Astrocyte (in vitro differentiated cells and primary cell): ENCODE results near the gene MAPKAPK2. TPM values are rescaled to one million over a fixed set of nuclear protein-coding genes. Genes with fewer than 3 reads are reported as not detected.

Source experiments
- DNase-seq: peaks from one replicate; pipeline ENCODE4 v3.0.0-alpha.2; 2010; ENCODE audit warnings: low read depth
- FAIRE-seq: peaks from 2 replicates; lab custom pipeline; 2011; peaks lifted over from hg19 to GRCh38; lab: Jason Lieb, UNC
- H2AFZ ChIP-seq: 2 replicates; pipeline ENCODE4 v1.6.0; 2012; ENCODE audit warnings: low read depth, low read length, inconsistent platforms
- H3K27ac ChIP-seq: 2 replicates; pipeline ENCODE4 v1.5.1; 2011; ENCODE audit warnings: low read depth, low read length, inconsistent platforms
- H3K27me3 ChIP-seq: 2 replicates; pipeline ENCODE4 v1.6.0; 2011; ENCODE audit warnings: low read length, inconsistent platforms; ENCODE audit not compliant: insufficient read depth
- H3K36me3 ChIP-seq: 2 replicates; pipeline ENCODE4 v1.5.1; 2011; ENCODE audit warnings: low read length, inconsistent platforms; ENCODE audit not compliant: insufficient read depth
- H3K4me1 ChIP-seq: 2 replicates; pipeline ENCODE4 v1.5.1; 2011; ENCODE audit warnings: low read length, inconsistent platforms; ENCODE audit not compliant: insufficient read depth
- H3K4me2 ChIP-seq: 2 replicates; pipeline ENCODE4 v1.6.0; 2012; ENCODE audit warnings: low read length, inconsistent platforms
- H3K4me3 ChIP-seq: 2 replicates; pipeline ENCODE4 v1.5.1; 2011; ENCODE audit warnings: low read depth, mild to moderate bottlenecking, low read length, inconsistent platforms; ENCODE audit not compliant: insufficient read depth
- H3K79me2 ChIP-seq: 2 replicates; pipeline ENCODE4 v1.6.0; 2012; ENCODE audit warnings: mild to moderate bottlenecking, low read length, inconsistent platforms; ENCODE audit not compliant: insufficient read depth
- H3K9ac ChIP-seq: 2 replicates; pipeline ENCODE4 v1.6.0; 2012; ENCODE audit warnings: mild to moderate bottlenecking, low read length, inconsistent platforms
- H3K9me3 ChIP-seq: 2 replicates; pipeline ENCODE4 v1.5.1; 2012; ENCODE audit warnings: low read depth, mild to moderate bottlenecking, low read length, inconsistent platforms; ENCODE audit not compliant: insufficient read depth
- H4K20me1 ChIP-seq: 2 replicates; pipeline ENCODE4 v1.6.0; 2012; ENCODE audit warnings: low read length, inconsistent platforms; ENCODE audit not compliant: insufficient read depth
- H3K27ac Mint-ChIP-seq: one replicate; pipeline ENCODE4 v1.8.0; 2021; ENCODE audit warnings: mild to moderate bottlenecking, mixed read lengths; ENCODE audit not compliant: unreplicated experiment
- H3K27me3 Mint-ChIP-seq: one replicate; pipeline ENCODE4 v1.8.0; 2021; ENCODE audit warnings: low read depth, mixed read lengths; ENCODE audit not compliant: unreplicated experiment
- H3K36me3 Mint-ChIP-seq: one replicate; pipeline ENCODE4 v1.8.0; 2021; ENCODE audit warnings: low read depth, mixed read lengths; ENCODE audit not compliant: unreplicated experiment
- H3K4me1 Mint-ChIP-seq: one replicate; pipeline ENCODE4 v1.8.0; 2021; ENCODE audit warnings: low read depth, mixed read lengths; ENCODE audit not compliant: unreplicated experiment
- H3K4me3 Mint-ChIP-seq: one replicate; pipeline ENCODE4 v1.8.0; 2021; ENCODE audit warnings: mild to moderate bottlenecking, moderate library complexity, mixed read lengths; ENCODE audit not compliant: unreplicated experiment
- H3K9me3 Mint-ChIP-seq: one replicate; pipeline ENCODE4 v1.8.0; 2021; ENCODE audit warnings: mild to moderate bottlenecking, mixed read lengths; ENCODE audit not compliant: unreplicated experiment
- EZH2 ChIP-seq: IDR thresholded peaks from 2 replicates; pipeline ENCODE4 v1.6.1; 2012; ENCODE audit warnings: mild to moderate bottlenecking, low read length, inconsistent platforms; ENCODE audit not compliant: insufficient read depth
- total RNA-seq: library from RNA; stranded (reverse); gene quantifications from 2 replicates; pipeline ENCODE4 v1.2.1, GENCODE V29; 2021
- TF ChIP-seq, protein P1 (sequence below): IDR thresholded peaks from 2 replicates; pipeline ENCODE4 v1.5.1; 2011; ENCODE audit warnings: low read depth, mild to moderate bottlenecking, inconsistent platforms, low read length, moderate library complexity; ENCODE audit not compliant: insufficient read depth

Gene MAPKAPK2
- total RNA-seq, 1 donor from 2014 or later = 108 TPM

DNA sequence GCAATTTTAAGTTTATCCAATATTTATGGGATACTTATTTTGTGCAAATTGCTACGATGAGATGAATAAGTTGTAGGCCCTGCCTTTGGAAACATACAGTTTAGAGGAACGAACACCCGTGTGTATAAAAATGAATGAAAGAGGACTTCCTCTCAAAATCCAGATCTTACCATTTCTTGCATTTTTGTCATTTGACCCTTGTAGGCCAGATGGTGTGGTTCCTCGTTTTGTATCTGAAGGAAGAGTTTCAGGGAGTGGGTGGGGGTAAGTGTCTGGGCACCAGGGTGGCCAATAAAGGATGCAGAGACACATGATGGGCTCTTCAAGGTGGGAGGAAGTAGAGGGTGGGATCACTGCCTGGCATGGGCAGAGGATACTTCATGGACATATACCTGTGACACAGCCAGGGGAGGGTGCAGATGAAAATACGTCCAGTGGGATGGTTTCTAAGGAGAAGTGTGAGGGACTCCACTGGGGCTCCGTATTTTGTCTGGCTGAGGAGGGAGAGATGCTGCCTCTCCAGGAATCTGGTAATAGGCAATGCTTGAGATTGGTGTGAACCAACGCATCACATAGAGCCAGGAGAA lies 14.4 kb downstream of the MAPKAPK2 start:
- Histone ChIP-seq H3K4me2 (no peak overlapping the region), H3K27me3 (no peaks in the 10 kb centered on the region), H3K27ac (no peak overlapping the region), H3K9ac (no peak overlapping the region), H3K79me2 (peaks cover 100% of the 10 kb centered on the region), H2AFZ (no peak overlapping the region), H3K4me3 (no peak overlapping the region), H4K20me1 (peaks cover 100% of the 10 kb centered on the region), H3K9me3 (no peaks in the 10 kb centered on the region), H3K4me1 (peaks cover 9% of the 10 kb centered on the region), H3K36me3 (no peaks in the 10 kb centered on the region)
- Mint-ChIP-seq H3K27me3 (no peaks in the 10 kb centered on the region), H3K4me3 (no peak overlapping the region), H3K27ac (no peak overlapping the region), H3K4me1 (peaks cover 48% of the 10 kb centered on the region), H3K36me3 (peaks cover 7% of the 10 kb centered on the region), H3K9me3 (no peaks in the 10 kb centered on the region)
- no peak for FAIRE-seq
- no peak for DNase-seq
- TF ChIP-seq, protein P1, sequence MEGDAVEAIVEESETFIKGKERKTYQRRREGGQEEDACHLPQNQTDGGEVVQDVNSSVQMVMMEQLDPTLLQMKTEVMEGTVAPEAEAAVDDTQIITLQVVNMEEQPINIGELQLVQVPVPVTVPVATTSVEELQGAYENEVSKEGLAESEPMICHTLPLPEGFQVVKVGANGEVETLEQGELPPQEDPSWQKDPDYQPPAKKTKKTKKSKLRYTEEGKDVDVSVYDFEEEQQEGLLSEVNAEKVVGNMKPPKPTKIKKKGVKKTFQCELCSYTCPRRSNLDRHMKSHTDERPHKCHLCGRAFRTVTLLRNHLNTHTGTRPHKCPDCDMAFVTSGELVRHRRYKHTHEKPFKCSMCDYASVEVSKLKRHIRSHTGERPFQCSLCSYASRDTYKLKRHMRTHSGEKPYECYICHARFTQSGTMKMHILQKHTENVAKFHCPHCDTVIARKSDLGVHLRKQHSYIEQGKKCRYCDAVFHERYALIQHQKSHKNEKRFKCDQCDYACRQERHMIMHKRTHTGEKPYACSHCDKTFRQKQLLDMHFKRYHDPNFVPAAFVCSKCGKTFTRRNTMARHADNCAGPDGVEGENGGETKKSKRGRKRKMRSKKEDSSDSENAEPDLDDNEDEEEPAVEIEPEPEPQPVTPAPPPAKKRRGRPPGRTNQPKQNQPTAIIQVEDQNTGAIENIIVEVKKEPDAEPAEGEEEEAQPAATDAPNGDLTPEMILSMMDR = no peak
- no peak for TF ChIP-seq EZH2

- Histone ChIP-seq H3K4me3 (no peak overlapping the region), H3K9ac (no peak overlapping the region), H2AFZ (no peak overlapping the region), H4K20me1 (peaks cover 100% of the 10 kb centered on the region), H3K36me3 (no peaks in the 10 kb centered on the region), H3K4me1 (peaks cover 3% of the 10 kb centered on the region), H3K79me2 (peaks cover 100% of the 10 kb centered on the region), H3K27ac (no peak overlapping the region), H3K4me2 (no peak overlapping the region), H3K27me3 (no peaks in the 10 kb centered on the region), H3K9me3 (no peaks in the 10 kb centered on the region)
- peaks cover 49% of the 10 kb centered on the region for H3K4me1 Mint-ChIP-seq
- no peak overlapping the region for H3K27ac Mint-ChIP-seq
- DNase-seq = no peak
- H3K36me3 Mint-ChIP-seq = peaks cover 7% of the 10 kb centered on the region
- H3K27me3 Mint-ChIP-seq = no peaks in the 10 kb centered on the region
- no peaks in the 10 kb centered on the region for H3K9me3 Mint-ChIP-seq
- TF ChIP-seq, protein P1 = no peak
- TF ChIP-seq EZH2 = no peak
- no peak for FAIRE-seq
- no peak overlapping the region for H3K4me3 Mint-ChIP-seq
Observed at GRCh38 chr1:206699626-206700025, 14.9 kb downstream of the MAPKAPK2 start.

GRCh38 chr1:206700445-206701036 lies 15.8 kb downstream of the MAPKAPK2 start:
- H4K20me1 ChIP-seq = peaks cover 100% of the 10 kb centered on the region
- Mint-ChIP-seq H3K27me3 (no peaks in the 10 kb centered on the region), H3K4me1 (peaks cover 51% of the 10 kb centered on the region), H3K36me3 (peaks cover 7% of the 10 kb centered on the region), H3K27ac (no peak overlapping the region), H3K4me3 (no peak overlapping the region), H3K9me3 (no peaks in the 10 kb centered on the region)
- TF ChIP-seq EZH2 = no peak
- TF ChIP-seq, protein P1 = no peak
- no peaks in the 10 kb centered on the region for H3K27me3 ChIP-seq
- DNase-seq (no peak), FAIRE-seq (no peak)
- no peak overlapping the region for H3K27ac ChIP-seq
- no peak overlapping the region for H3K4me3 ChIP-seq
- no peaks in the 10 kb centered on the region for H3K9me3 ChIP-seq
- H3K79me2 ChIP-seq = peaks cover 100% of the 10 kb centered on the region
- H3K4me1 ChIP-seq = peaks cover 7% of the 10 kb centered on the region
- H3K9ac ChIP-seq = no peak overlapping the region
- H3K4me2 ChIP-seq = no peak overlapping the region
- no peak overlapping the region for H2AFZ ChIP-seq
- H3K36me3 ChIP-seq = no peaks in the 10 kb centered on the region
